ENCODE results near the gene SLC7A1.

DNA sequence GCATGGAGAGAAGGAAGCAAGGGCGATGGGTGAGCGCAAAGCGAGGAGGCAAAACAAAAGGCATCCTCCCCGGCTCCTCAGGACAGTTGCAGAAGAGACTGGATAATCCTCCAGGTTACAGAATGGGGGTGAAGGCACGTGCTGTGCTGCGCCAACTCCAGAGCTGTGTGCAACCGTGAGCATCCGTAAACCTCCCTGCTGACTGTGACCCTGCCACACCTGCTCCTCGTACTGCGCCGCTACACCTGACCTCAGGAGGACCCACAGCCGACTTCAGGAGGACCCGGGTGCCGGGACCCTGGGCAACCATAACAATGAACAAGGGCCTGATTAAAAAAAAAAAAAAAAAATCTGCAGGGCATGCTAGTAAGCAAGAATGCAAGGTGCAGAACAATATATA, 68.7 kb downstream of the SLC7A1 start:
- no peak for TF ChIP-seq EZH2phosphoT487 (conservative IDR thresholded peaks at IDR 0.05; ENCODE audit: low read length)
- no peak for TF ChIP-seq CTCF (IDR thresholded peaks at IDR 0.05; ENCODE audit: insufficient read depth, low read length, poor library complexity, severe bottlenecking)
